Nephron progenitor cell (in vitro differentiated cells): ENCODE measurements around the gene MAST4.
A peak's percentile ranks its signal among the peaks of the same experiment; 100 is the strongest.

Experiments
- DNase-seq: peaks from one replicate; pipeline ENCODE4 v3.0.0; 2021
- H3K27ac Mint-ChIP-seq: 2 replicates; pipeline ENCODE4 v1.8.0; 2021; ENCODE audit warnings: mild to moderate bottlenecking, moderate library complexity, mixed read lengths
- H3K27me3 Mint-ChIP-seq: 2 replicates; pipeline ENCODE4 v1.8.0; 2021; ENCODE audit warnings: mild to moderate bottlenecking, low read depth, mixed read lengths; ENCODE audit not compliant: poor library complexity
- H3K36me3 Mint-ChIP-seq: 2 replicates; pipeline ENCODE4 v1.8.0; 2021; ENCODE audit warnings: low read depth, mixed read lengths
- H3K4me1 Mint-ChIP-seq: 2 replicates; pipeline ENCODE4 v1.8.0; 2021; ENCODE audit warnings: mixed read lengths
- H3K4me3 Mint-ChIP-seq: 2 replicates; pipeline ENCODE4 v1.8.0; 2021; ENCODE audit warnings: mild to moderate bottlenecking, moderate library complexity, mixed read lengths
- H3K9me3 Mint-ChIP-seq: 2 replicates; pipeline ENCODE4 v1.8.0; 2021; ENCODE audit warnings: mild to moderate bottlenecking, moderate library complexity, mixed read lengths
- TF ChIP-seq, protein P1 (sequence below): fragments of 200-600 bp; sonication (generic); IDR thresholded peaks from 2 replicates; pipeline ENCODE4 v1.5.0; 2021; ENCODE audit warnings: antibody characterized with exemption

MAST4 gene

DNA sequence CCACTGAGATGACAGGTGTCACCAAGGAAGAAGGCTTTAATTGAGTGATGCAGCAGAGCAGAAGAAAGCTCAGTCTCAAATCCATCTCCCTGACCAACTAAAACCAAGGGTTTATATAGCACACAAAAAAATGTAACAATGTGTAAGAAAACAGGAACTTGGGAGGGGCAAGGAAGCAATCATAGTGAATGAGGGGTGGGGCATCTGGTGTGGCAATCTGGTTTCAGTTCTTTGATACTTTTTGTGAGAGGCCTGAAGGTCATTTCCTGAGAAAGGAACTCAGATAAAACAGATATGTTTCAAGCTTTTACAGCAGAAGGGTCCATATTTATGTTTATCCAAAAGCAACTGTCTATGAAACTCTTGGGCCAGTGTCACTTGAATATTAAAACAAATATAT, 580.7 kb downstream of the MAST4 start:
- H3K27me3 Mint-ChIP-seq: peaks cover 5% of the 10 kb centered on the region
- H3K36me3 Mint-ChIP-seq: peaks cover 15% of the 10 kb centered on the region
- H3K9me3 Mint-ChIP-seq: peaks cover 34% of the 10 kb centered on the region
- no peak for DNase-seq
- no peak overlapping the region for H3K27ac Mint-ChIP-seq
- no peak overlapping the region for H3K4me3 Mint-ChIP-seq
- TF ChIP-seq, protein P1, sequence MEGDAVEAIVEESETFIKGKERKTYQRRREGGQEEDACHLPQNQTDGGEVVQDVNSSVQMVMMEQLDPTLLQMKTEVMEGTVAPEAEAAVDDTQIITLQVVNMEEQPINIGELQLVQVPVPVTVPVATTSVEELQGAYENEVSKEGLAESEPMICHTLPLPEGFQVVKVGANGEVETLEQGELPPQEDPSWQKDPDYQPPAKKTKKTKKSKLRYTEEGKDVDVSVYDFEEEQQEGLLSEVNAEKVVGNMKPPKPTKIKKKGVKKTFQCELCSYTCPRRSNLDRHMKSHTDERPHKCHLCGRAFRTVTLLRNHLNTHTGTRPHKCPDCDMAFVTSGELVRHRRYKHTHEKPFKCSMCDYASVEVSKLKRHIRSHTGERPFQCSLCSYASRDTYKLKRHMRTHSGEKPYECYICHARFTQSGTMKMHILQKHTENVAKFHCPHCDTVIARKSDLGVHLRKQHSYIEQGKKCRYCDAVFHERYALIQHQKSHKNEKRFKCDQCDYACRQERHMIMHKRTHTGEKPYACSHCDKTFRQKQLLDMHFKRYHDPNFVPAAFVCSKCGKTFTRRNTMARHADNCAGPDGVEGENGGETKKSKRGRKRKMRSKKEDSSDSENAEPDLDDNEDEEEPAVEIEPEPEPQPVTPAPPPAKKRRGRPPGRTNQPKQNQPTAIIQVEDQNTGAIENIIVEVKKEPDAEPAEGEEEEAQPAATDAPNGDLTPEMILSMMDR: no peak
- H3K4me1 Mint-ChIP-seq: peaks cover 41% of the 10 kb centered on the region

DNA sequence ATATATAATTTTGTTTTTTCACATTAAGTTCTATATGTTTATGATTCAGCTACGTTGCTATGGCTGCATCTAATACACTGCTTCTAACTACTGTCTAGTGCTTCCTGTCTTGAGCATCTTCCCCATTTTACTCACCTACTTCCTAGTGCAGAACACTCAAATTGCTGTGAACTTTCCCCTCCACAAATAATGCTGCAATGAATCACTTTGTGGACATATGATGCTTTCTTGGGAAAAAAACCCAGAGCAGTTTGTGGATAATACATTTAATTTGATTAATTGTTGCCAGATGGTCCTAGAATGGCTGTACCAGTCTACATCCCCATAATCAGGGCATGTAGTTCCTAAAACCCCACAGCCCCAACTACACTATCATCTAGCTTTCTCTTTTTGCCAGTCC, 581.9 kb downstream of the MAST4 start:
- peaks cover 15% of the 10 kb centered on the region for H3K36me3 Mint-ChIP-seq
- TF ChIP-seq, protein P1: no peak
- no peak overlapping the region for H3K4me3 Mint-ChIP-seq
- no peak overlapping the region for H3K27ac Mint-ChIP-seq
- no peak for DNase-seq
- peaks cover 52% of the 10 kb centered on the region for H3K4me1 Mint-ChIP-seq
- peaks cover 5% of the 10 kb centered on the region for H3K27me3 Mint-ChIP-seq
- peaks cover 34% of the 10 kb centered on the region for H3K9me3 Mint-ChIP-seq

DNA sequence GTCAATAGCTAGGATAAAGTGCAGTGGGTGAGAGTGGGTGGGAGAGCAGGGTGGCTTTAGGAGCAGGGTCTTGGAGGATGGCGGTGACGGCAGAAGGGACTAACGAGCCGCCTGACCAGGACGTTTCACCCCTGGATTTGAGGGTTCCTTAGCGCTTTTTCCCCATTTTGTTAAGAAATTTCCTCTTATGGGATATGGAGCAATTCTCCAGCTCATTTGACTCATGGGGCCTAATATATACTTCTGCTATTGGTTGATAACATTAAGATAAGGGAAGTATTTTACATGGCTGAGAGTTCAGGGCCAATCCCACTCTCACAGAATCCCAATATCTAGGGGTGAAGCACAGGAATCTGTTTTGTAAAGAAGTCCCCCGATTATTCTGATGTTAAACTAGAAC, 582.8 kb downstream of the MAST4 start:
- no peak for DNase-seq
- Mint-ChIP-seq H3K4me1 (peaks cover 60% of the 10 kb centered on the region), H3K27ac (peak overlapping the region; percentile 94), H3K36me3 (peaks cover 15% of the 10 kb centered on the region), H3K27me3 (peaks cover 5% of the 10 kb centered on the region), H3K9me3 (peaks cover 34% of the 10 kb centered on the region), H3K4me3 (peak overlapping the region; percentile 42)
- TF ChIP-seq, protein P1: no peak

DNA sequence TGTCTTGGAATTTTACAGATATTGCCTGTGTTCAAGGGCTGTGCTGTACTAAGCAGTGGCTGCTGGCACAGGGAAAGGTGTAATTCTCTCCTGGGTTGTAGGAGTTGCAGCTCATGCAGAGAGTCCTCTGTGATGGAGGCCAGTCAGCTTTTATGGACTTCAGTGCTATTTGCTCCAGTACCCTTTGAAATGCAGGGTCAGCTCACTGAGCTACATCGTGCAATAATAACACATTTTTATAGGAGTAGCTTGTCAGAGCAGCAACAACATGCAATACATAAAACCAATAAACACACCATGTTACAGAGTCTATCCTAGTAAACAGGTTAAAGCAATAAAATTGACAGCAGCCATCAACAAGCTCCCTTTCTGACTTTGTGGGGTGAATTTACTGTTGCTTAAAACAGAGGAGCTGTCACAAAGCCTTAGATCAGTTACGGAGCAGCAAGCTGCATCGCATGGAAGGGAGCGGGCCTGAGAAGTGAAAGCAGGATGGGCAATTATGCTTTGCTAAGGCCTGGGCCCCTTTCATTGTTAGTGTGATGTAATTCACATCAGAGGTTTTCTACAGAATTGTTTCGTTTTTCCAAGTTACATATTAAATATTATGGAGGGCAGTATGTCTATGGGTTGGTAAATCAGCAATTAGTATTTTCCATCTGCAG, 583.6 kb downstream of the MAST4 start:
- peaks cover 15% of the 10 kb centered on the region for H3K36me3 Mint-ChIP-seq
- H3K27ac Mint-ChIP-seq: peak overlapping the region; percentile 94
- peak overlapping the region; percentile 58 for H3K4me3 Mint-ChIP-seq
- no peak for DNase-seq
- peaks cover 60% of the 10 kb centered on the region for H3K4me1 Mint-ChIP-seq
- H3K27me3 Mint-ChIP-seq: peaks cover 5% of the 10 kb centered on the region
- peaks cover 34% of the 10 kb centered on the region for H3K9me3 Mint-ChIP-seq
- TF ChIP-seq, protein P1: no peak

DNA sequence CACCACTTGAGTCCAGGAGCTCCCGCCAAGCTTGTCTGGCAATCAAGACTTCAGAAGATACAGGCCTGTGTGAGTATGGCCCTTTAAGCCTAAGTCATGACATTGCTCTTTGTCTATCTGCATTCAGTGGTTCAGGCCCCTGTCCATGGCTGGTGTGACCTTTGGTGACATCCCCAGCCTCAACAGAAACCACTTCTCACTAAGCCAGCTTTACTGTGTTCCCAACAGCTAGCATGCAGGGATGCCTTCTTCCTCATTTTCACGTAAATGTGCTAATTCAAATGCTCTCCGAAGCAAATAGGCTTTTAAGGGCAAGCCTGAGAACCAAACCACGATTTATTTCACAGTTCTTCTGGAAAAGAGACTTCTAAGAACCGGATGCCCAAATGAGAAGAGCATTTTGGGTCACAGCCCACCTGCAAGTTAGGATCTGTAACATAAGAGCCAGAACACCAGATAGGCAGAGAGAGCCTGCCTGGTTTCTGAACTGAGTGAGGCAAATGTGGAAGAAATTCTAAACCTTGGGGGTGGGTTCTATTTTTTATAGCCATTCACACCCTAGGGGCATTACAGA, 585.5 kb downstream of the MAST4 start:
- TF ChIP-seq, protein P1: no peak

More for the DNA sequence above, 585.5 kb downstream of the MAST4 start:
- no peaks in the 10 kb centered on the region for H3K27me3 Mint-ChIP-seq
- no peak for DNase-seq
- H3K27ac Mint-ChIP-seq: peak overlapping the region; percentile 98
- H3K36me3 Mint-ChIP-seq: peaks cover 13% of the 10 kb centered on the region
- H3K9me3 Mint-ChIP-seq: peaks cover 22% of the 10 kb centered on the region
- peaks cover 65% of the 10 kb centered on the region for H3K4me1 Mint-ChIP-seq
- H3K4me3 Mint-ChIP-seq: peak overlapping the region; percentile 33
